Stimulated activated CD4-positive, alpha-beta T cell treated with anti-CD3 and anti-CD28 coated beads, Interleukin-4, amount 100 ng/mL, for 4 hours (primary cell): ENCODE measurements around the gene RAB15.

Experiments
- DNase-seq, 2 experiments: peaks; one replicate each; pipeline ENCODE4 v3.0.0-alpha.2; 2020

Gene RAB15

GRCh38 chr14:64971943-64972791 is at the start of gene RAB15:
RAB15 (minus strand) TSS chr14:64972336; CDS start chr14:64972076, 260 bp downstream.
- DNase-seq: peak; percentile 35 to 48

GRCh38 chr14:65019944-65020566 is 47.9 kb upstream of the RAB15 start:
- no peak for DNase-seq

GRCh38 chr14:65016471-65016870 is 44.3 kb upstream of the RAB15 start:
- DNase-seq: no peak

- DNase-seq: no peak
Observed at GRCh38 chr14:65015391-65015790, 43.3 kb upstream of the RAB15 start.

GRCh38 chr14:65012353-65012752 is 40.2 kb upstream of the RAB15 start:
- no peak for DNase-seq

GRCh38 chr14:65011538-65011937 is 39.4 kb upstream of the RAB15 start:
- no peak for DNase-seq

GRCh38 chr14:65010211-65010931 is 38.2 kb upstream of the RAB15 start:
- DNase-seq: no peak

- no peak for DNase-seq
Observed at GRCh38 chr14:65007202-65007601, 35.1 kb upstream of the RAB15 start.

- DNase-seq: no peak
Observed at GRCh38 chr14:65006261-65006721, 34.2 kb upstream of the RAB15 start.

GRCh38 chr14:65003394-65003793 is 31.3 kb upstream of the RAB15 start:
- DNase-seq: no peak

- DNase-seq: no peak
Observed at GRCh38 chr14:65002586-65003210, 30.6 kb upstream of the RAB15 start.

GRCh38 chr14:65001723-65002122 is 29.6 kb upstream of the RAB15 start:
- no peak for DNase-seq

GRCh38 chr14:65000898-65001591 is 28.9 kb upstream of the RAB15 start:
- no peak for DNase-seq

- no peak for DNase-seq
Observed at GRCh38 chr14:64998455-64998931, 26.4 kb upstream of the RAB15 start.

- DNase-seq: no peak
Observed at GRCh38 chr14:64997108-64997794, 25.1 kb upstream of the RAB15 start.

GRCh38 chr14:64995291-64995690 is 23.2 kb upstream of the RAB15 start:
- DNase-seq: no peak

- DNase-seq: no peak
Observed at GRCh38 chr14:64994540-64994939, 22.4 kb upstream of the RAB15 start.

- no peak for DNase-seq
Observed at GRCh38 chr14:64993266-64993930, 21.3 kb upstream of the RAB15 start.

GRCh38 chr14:64992328-64992885 is 20.3 kb upstream of the RAB15 start:
- DNase-seq: no peak

GRCh38 chr14:64990939-64991338 is 18.8 kb upstream of the RAB15 start:
- DNase-seq: no peak

GRCh38 chr14:64990296-64990695 is 18.2 kb upstream of the RAB15 start:
- DNase-seq: no peak
